A549 treated with dexamethasone at 1 μM for 4 hours (cell line): ENCODE measurements around the gene PCDHGB6. TPM values are rescaled to one million over a fixed set of nuclear protein-coding genes. Genes with fewer than 3 reads are reported as not detected.

ENCODE experiments used
- total RNA-seq: library from RNA; stranded (reverse); fragments of 200-300 nt; extraction: Qiagen RNA extraction; gene quantifications from 5 replicates; pipeline ENCODE4 v1.2.3, GENCODE V29; 2022

The PCDHGB6 gene
- 0.08 to 0.15 TPM (median 0.13 TPM) in 5 replicates for total RNA-seq

GRCh38 chr5:141407790-141408505 lies at the start of gene PCDHGB6:
PCDHGB6 (plus strand) TSS chr5:141408021; CDS start chr5:141408203, 182 bp downstream.

GRCh38 chr5:141359790-141360426 lies 47.9 kb upstream of the PCDHGB6 start, which contains the start of gene PCDHGB2:
PCDHGB2 (plus strand) TSS chr5:141359994; CDS start chr5:141360136, 142 bp downstream.

DNA sequence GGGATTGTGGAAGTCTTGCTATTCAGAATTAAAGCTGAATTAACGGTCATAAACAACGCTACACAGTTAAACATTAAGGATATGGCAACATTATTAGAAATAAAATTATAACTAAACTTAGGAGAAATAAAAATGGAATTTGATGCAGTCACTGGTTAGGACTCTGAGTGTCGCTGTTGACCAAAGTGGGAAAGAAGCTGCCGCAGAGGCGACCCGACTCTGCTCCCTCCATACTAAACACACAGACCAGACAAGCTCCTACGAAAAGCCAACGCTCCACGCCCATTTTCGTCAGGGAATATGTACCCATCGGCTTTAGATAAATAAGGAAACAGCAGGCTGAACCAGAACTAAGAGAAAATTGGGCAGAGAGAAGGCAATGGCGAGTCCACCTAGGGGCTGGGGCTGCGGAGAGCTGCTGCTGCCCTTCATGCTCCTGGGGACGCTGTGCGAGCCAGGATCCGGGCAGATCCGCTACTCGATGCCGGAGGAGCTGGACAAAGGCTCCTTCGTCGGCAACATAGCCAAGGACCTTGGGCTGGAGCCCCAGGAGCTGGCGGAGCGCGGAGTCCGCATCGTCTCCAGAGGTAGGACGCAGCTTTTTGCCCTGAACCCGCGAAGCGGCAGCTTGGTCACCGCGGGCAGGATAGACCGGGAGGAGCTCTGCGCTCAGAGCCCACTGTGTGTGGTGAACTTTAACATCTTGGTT lies 43.7 kb upstream of the PCDHGB6 start, which contains the start of gene PCDHGA5:
PCDHGA5 (plus strand) TSS at position 211 of the 709 bp plus-strand sequence; CDS start at position 380, 169 bp downstream.

GRCh38 chr5:141369994-141370848 lies 37.6 kb upstream of the PCDHGB6 start, which contains the start of gene PCDHGB3:
PCDHGB3 (plus strand) TSS chr5:141370242; CDS start chr5:141370395, 153 bp downstream.

DNA sequence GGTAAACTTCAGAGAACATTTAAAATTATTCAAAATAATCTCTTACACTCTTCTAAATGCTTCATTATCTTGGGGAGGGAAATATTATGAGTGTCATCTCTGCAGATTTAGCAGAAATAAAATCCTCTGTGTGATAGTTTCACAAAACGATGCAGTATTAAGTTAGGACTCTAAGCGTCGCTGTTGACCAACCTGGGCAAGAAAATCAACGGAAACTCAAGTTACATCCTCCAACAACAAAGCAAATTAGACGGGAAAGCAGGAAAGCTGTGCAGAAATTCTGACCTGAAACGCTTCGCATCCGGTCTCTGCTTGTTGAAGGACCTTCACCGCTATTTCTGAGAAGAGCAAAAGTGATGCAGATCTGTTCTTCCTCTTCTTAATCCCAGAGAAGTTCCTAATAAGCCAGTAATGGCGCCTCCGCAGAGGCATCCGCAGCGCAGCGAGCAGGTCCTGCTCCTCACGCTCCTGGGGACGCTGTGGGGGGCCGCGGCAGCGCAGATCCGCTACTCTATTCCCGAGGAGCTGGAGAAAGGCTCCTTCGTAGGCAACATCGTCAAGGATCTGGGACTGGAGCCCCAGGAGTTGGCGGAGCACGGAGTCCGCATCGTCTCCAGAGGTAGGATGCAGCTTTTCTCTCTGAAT lies 34.0 kb upstream of the PCDHGB6 start, which contains the start of gene PCDHGA6:
PCDHGA6 (plus strand) TSS at position 219 of the 645 bp plus-strand sequence; CDS start at position 412, 193 bp downstream.

GRCh38 chr5:141382469-141383294 lies 25.1 kb upstream of the PCDHGB6 start, which contains the start of gene PCDHGA7:
PCDHGA7 (plus strand) TSS chr5:141382742; CDS start chr5:141382900, 158 bp downstream.

DNA sequence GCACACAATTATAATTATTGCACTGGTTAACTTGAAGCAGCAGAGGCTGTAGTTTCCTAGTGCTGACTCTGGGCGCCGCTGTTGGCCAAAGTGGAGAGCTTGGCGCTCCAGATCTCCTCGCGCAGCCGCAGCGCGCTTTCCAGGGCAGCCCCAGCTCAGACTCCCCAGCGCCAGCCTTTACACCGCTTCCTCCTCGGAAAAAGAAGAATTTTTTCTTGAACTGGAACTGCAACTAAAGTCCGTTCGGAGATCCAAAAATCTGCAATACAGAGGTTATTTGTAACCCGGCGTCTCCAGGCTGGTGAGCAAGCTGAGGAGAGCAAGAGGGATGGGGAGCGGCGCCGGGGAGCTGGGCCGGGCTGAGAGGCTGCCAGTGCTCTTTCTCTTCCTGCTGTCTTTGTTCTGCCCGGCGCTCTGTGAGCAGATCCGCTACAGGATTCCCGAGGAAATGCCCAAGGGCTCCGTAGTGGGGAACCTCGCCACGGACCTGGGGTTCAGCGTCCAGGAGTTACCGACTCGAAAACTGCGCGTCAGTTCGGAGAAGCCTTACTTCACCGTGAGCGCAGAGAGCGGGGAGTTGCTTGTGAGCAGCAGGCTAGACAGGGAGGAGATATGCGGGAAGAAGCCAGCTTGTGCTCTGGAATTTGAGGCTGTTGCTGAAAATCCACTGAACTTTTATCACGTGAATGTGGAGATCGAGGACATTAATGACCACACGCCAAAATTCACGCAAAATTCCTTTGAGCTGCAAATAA lies 20.1 kb upstream of the PCDHGB6 start, which contains the start of gene PCDHGB4:
PCDHGB4 (plus strand) TSS at position 142 of the 755 bp plus-strand sequence; CDS start at position 329, 187 bp downstream.

GRCh38 chr5:141392429-141393198 lies 15.2 kb upstream of the PCDHGB6 start, which contains the start of gene PCDHGA8:
PCDHGA8 (plus strand) TSS chr5:141392633; CDS start chr5:141392814, 181 bp downstream.

GRCh38 chr5:141397756-141398551 lies 9.9 kb upstream of the PCDHGB6 start, which contains the start of gene PCDHGB5:
PCDHGB5 (plus strand) TSS chr5:141397947; CDS start chr5:141398128, 181 bp downstream.

DNA sequence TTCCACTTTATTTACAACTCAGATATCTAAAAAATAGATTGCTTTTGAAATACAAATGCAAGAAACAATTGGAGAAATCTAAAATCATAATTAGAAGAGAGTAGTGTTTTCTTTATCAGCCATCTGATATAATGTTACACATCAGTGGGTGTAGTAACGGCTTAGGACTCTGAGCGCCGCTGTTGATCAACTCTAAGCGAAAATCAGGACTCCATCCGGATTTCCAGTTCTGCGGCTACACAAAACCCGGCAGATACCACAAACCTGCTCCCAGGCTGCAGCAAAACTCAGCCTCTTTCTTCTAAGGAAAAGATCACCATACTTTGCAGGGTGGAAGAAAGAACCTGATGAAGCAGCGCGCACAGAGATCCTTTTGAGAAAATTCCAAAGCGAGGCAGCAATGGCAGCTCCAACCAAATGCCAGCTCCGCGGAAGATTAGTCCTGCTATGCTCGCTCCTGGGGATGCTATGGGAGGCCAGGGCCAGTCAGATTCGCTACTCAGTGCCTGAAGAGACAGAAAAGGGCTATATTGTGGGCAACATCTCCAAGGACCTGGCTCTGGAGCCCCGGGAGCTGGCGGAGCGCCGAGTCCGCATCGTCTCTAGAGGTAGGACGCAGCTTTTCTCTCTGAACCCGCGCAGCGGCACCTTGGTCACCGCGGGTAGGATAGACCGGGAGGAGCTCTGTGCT lies 5.1 kb upstream of the PCDHGB6 start, which contains the start of gene PCDHGA9:
PCDHGA9 (plus strand) TSS at position 226 of the 691 bp plus-strand sequence; CDS start at position 401, 175 bp downstream.

GRCh38 chr5:141412854-141413539 lies 5.2 kb downstream of the PCDHGB6 start, which contains the start of gene PCDHGA10:
PCDHGA10 (plus strand) TSS chr5:141412987; CDS start chr5:141413176, 189 bp downstream.

GRCh38 chr5:141417494-141418172 lies 9.8 kb downstream of the PCDHGB6 start, which contains the start of gene PCDHGB7:
PCDHGB7 (plus strand) TSS chr5:141417677; CDS start chr5:141417860, 183 bp downstream.

GRCh38 chr5:141420855-141421488 lies 13.2 kb downstream of the PCDHGB6 start, which contains the start of gene PCDHGA11:
PCDHGA11 (plus strand) TSS chr5:141421051; CDS start chr5:141421228, 177 bp downstream.

GRCh38 chr5:141430332-141431113 lies 22.7 kb downstream of the PCDHGB6 start, which contains the start of gene PCDHGA12:
PCDHGA12 (plus strand) TSS chr5:141430507; CDS start chr5:141430760, 253 bp downstream.

